GM23338 (cell line): ENCODE results near the gene SMAD3. TPM values are rescaled to one million over a fixed set of nuclear protein-coding genes. Genes with fewer than 3 reads are reported as not detected.

Experiments used
- ATAC-seq: fragments of 200-7000 bp; cut with Tn5 transposase; 3 replicates; pipeline ENCODE4 v1.9.1; 2020
- DNase-seq: peaks from one replicate; pipeline ENCODE4 v3.0.0-alpha.2; 2015; ENCODE audit warnings: low spot score
- H2AFZ ChIP-seq: fragments of 200-600 bp; sonication (generic); 2 replicates; pipeline ENCODE4 v1.8.0; 2016; ENCODE audit warnings: antibody characterized with exemption, mild to moderate bottlenecking, moderate library complexity
- H3F3A ChIP-seq: fragments of 200-600 bp; sonication (generic); replicated peaks from 2 replicates; pipeline ENCODE4 v1.8.0; 2017; ENCODE audit warnings: antibody characterized with exemption, mixed run types, low read depth
- H3K27ac ChIP-seq: fragments of 200-600 bp; sonication (generic); 2 replicates; pipeline ENCODE4 v1.6.1; 2016; ENCODE audit warnings: low read depth
- H3K27me3 ChIP-seq: fragments of 200-600 bp; sonication (generic); 2 replicates; pipeline ENCODE4 v1.8.0; 2016; ENCODE audit warnings: mild to moderate bottlenecking, mixed run types, moderate library complexity; ENCODE audit not compliant: insufficient read depth
- H3K36me3 ChIP-seq: fragments of 200-600 bp; sonication (generic); 2 replicates; pipeline ENCODE4 v1.8.0; 2016; ENCODE audit warnings: mild to moderate bottlenecking; ENCODE audit not compliant: insufficient read depth
- H3K4me1 ChIP-seq: fragments of 200-600 bp; sonication (generic); 2 replicates; pipeline ENCODE4 v1.8.0; 2016; ENCODE audit warnings: mild to moderate bottlenecking, moderate library complexity; ENCODE audit not compliant: insufficient read depth
- H3K4me2 ChIP-seq: fragments of 200-600 bp; sonication (generic); 2 replicates; pipeline ENCODE4 v1.7.1; 2017; ENCODE audit warnings: mixed run types
- H3K4me3 ChIP-seq: fragments of 200-600 bp; sonication (generic); 2 replicates; pipeline ENCODE4 v1.6.1; 2016; ENCODE audit warnings: mixed run types
- H3K79me2 ChIP-seq: fragments of 200-600 bp; sonication (generic); replicated peaks from 2 replicates; pipeline ENCODE4 v1.8.0; 2017; ENCODE audit warnings: mild to moderate bottlenecking; ENCODE audit not compliant: insufficient read depth
- H3K9me2 ChIP-seq: fragments of 200-600 bp; sonication (generic); 2 replicates; pipeline ENCODE4 v1.8.0; 2017; ENCODE audit not compliant: insufficient read depth
- H4K20me1 ChIP-seq: fragments of 200-600 bp; sonication (generic); replicated peaks from 2 replicates; pipeline ENCODE4 v1.8.0; 2017; ENCODE audit warnings: mild to moderate bottlenecking; ENCODE audit not compliant: insufficient read depth
- H3K27ac Mint-ChIP-seq: 2 replicates; pipeline ENCODE4 v1.8.0; 2020; ENCODE audit warnings: inconsistent platforms, mild to moderate bottlenecking, moderate library complexity, mixed read lengths
- H3K27me3 Mint-ChIP-seq: 3 replicates; pipeline ENCODE4 v1.8.0; 2022; ENCODE audit warnings: low read depth, mild to moderate bottlenecking, moderate library complexity, mixed read lengths, inconsistent platforms; ENCODE audit not compliant: insufficient read depth, poor library complexity
- H3K36me3 Mint-ChIP-seq: 3 replicates; pipeline ENCODE4 v1.8.0; 2021; ENCODE audit warnings: low read depth, mild to moderate bottlenecking, inconsistent platforms, moderate library complexity, mixed read lengths
- H3K4me1 Mint-ChIP-seq: 3 replicates; pipeline ENCODE4 v1.8.0; 2020; ENCODE audit warnings: mild to moderate bottlenecking, inconsistent platforms, mixed read lengths
- H3K4me3 Mint-ChIP-seq: 3 replicates; pipeline ENCODE4 v1.8.0; 2021; ENCODE audit warnings: moderate library complexity, mild to moderate bottlenecking, inconsistent platforms, mixed read lengths
- H3K9me3 Mint-ChIP-seq: 3 replicates; pipeline ENCODE4 v1.8.0; 2020; ENCODE audit warnings: moderate library complexity, mild to moderate bottlenecking, inconsistent platforms, mixed read lengths
- CREB1 ChIP-seq: fragments of 250-450 bp; sonication (Bioruptor Pico); IDR thresholded peaks from 2 replicates; pipeline ENCODE4 v1.5.0; 2020; ENCODE audit warnings: low read depth, mild to moderate bottlenecking, moderate library complexity
- EZH2 ChIP-seq: fragments of 200-600 bp; sonication (generic); IDR thresholded peaks from one replicate; pipeline ENCODE4 v1.8.0; 2017; ENCODE audit warnings: antibody characterized with exemption, mild to moderate bottlenecking, low read depth; ENCODE audit not compliant: unreplicated experiment
- EZH2phosphoT487 ChIP-seq: fragments of 200-600 bp; sonication (generic); IDR thresholded peaks from one replicate; pipeline ENCODE4 v1.8.1; 2018; ENCODE audit warnings: antibody characterized with exemption; ENCODE audit not compliant: unreplicated experiment
- JUNB ChIP-seq: IDR thresholded peaks from one replicate; pipeline ENCODE4 v1.6.1; 2016; ENCODE audit warnings: antibody characterized with exemption; ENCODE audit not compliant: unreplicated experiment
- NANOG ChIP-seq: IDR thresholded peaks from 2 replicates; pipeline ENCODE4 v1.6.1; 2016; ENCODE audit warnings: antibody characterized with exemption, borderline replicate concordance
- POLR2AphosphoS5 ChIP-seq: IDR thresholded peaks from 2 replicates; pipeline ENCODE4 v1.6.1; 2016; ENCODE audit warnings: antibody characterized with exemption, low read depth
- REST ChIP-seq: IDR thresholded peaks from one replicate; pipeline ENCODE4 v1.6.1; 2018; ENCODE audit warnings: antibody characterized with exemption; ENCODE audit not compliant: unreplicated experiment
- STAT1 ChIP-seq: IDR thresholded peaks from one replicate; pipeline ENCODE4 v1.6.1; 2016; ENCODE audit warnings: antibody characterized with exemption; ENCODE audit not compliant: unreplicated experiment
- ZNF114 ChIP-seq: fragments of 250-450 bp; sonication (Bioruptor Pico); IDR thresholded peaks from 2 replicates; pipeline ENCODE4 v1.5.0; 2020; ENCODE audit warnings: mild to moderate bottlenecking, moderate library complexity
- ZNF331 ChIP-seq: fragments of 250-450 bp; sonication (Bioruptor Pico); IDR thresholded peaks from 2 replicates; pipeline ENCODE4 v1.5.0; 2020; ENCODE audit warnings: low read depth, mild to moderate bottlenecking, moderate library complexity
- ZNF462 ChIP-seq: fragments of 250-450 bp; sonication (Bioruptor Pico); IDR thresholded peaks from 2 replicates; pipeline ENCODE4 v1.5.0; 2020; ENCODE audit warnings: mild to moderate bottlenecking, moderate library complexity
- polyA plus RNA-seq: library from polyadenylated mRNA; unstranded; fragments of >200 nt; fragmentation: Nextera tagmentation; extraction: Ambion mirVana; gene quantifications from 2 replicates; pipeline ENCODE4 v1.2.1, GENCODE V29; 2016
- total RNA-seq: library from RNA; depleted of rRNA; stranded (reverse); fragments of >200 nt; shearing (Covaris generic); gene quantifications from 2 replicates; pipeline ENCODE4 v1.2.3, GENCODE V29; 2014
- TF ChIP-seq, protein P1 (sequence below): IDR thresholded peaks from 2 replicates; pipeline ENCODE4 v1.6.1; 2016; ENCODE audit warnings: antibody characterized with exemption

Gene SMAD3
- total and polyA plus RNA-seq, 2 experiments from 2014 or later: 4.9 to 11.6 TPM

- TF ChIP-seq ZNF462 (CRISPR knock-in tag) (no peak), EZH2 (no peak), ZNF331 (CRISPR knock-in tag) (no peak), NANOG (no peak), CREB1 (CRISPR knock-in tag) (no peak)
- TF ChIP-seq, protein P1, sequence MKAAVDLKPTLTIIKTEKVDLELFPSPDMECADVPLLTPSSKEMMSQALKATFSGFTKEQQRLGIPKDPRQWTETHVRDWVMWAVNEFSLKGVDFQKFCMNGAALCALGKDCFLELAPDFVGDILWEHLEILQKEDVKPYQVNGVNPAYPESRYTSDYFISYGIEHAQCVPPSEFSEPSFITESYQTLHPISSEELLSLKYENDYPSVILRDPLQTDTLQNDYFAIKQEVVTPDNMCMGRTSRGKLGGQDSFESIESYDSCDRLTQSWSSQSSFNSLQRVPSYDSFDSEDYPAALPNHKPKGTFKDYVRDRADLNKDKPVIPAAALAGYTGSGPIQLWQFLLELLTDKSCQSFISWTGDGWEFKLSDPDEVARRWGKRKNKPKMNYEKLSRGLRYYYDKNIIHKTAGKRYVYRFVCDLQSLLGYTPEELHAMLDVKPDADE: no peak
These were observed 27.7 kb upstream of the SMAD3 start (continued) for GRCh38 chr15:67037694-67038093.

DNA sequence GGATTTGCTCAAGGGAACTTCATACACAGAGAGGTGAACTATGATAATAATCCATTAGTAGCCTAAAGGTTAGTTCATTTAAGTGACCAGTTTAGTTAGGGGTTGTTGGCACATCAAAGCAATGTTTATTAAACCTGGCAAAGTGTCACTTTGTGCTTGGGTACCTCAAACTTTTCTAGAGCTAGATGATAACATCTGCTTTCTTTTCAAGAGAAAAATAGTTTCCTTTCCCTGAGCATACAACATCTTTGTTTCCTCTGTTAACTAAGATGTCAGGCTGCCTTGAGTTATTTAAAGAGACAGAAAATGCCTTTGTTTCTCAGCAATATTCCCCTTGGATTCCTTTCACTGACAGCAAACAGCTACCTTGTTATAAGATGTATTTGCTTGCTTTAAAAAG, 26.7 kb upstream of the SMAD3 start:
- peak overlapping the region; percentile 22 for H3K4me2 ChIP-seq
- DNase-seq (no peak), ATAC-seq (no peak)
- H3K36me3 Mint-ChIP-seq: no peaks in the 10 kb centered on the region
- H3F3A ChIP-seq: 0 out of 2 replicates have a peak, but pooled peaks cover 2% of the 10 kb centered on the region
- no peak overlapping the region for H3K27ac ChIP-seq
- no peaks in the 10 kb centered on the region for H3K9me3 Mint-ChIP-seq
- no peaks in the 10 kb centered on the region for H3K79me2 ChIP-seq
- H3K27me3 Mint-ChIP-seq: peaks cover 14% of the 10 kb centered on the region
- no peaks in the 10 kb centered on the region for H4K20me1 ChIP-seq
- H3K4me3 Mint-ChIP-seq: no peak overlapping the region
- peaks cover 35% of the 10 kb centered on the region for H3K4me1 Mint-ChIP-seq
- H3K27me3 ChIP-seq: peaks cover 14% of the 10 kb centered on the region
- 0 out of 2 replicates have a peak overlapping the region, but pooled peaks have one; percentile 4 for H3K27ac Mint-ChIP-seq
- H3K4me1 ChIP-seq: peaks cover 43% of the 10 kb centered on the region
- H3K9me2 ChIP-seq: no peaks in the 10 kb centered on the region
- no peaks in the 10 kb centered on the region for H3K36me3 ChIP-seq
- no peak overlapping the region for H2AFZ ChIP-seq
- H3K4me3 ChIP-seq: no peak overlapping the region
- TF ChIP-seq JUNB: no peak
- TF ChIP-seq REST: no peak
- TF ChIP-seq ZNF331 (CRISPR knock-in tag): no peak
- no peak for TF ChIP-seq STAT1
- TF ChIP-seq, protein P1: no peak
- no peak for TF ChIP-seq EZH2
- TF ChIP-seq ZNF114 (CRISPR knock-in tag): no peak
- no peak for TF ChIP-seq EZH2phosphoT487
- no peak for TF ChIP-seq POLR2AphosphoS5
- no peak for TF ChIP-seq CREB1 (CRISPR knock-in tag)
